ENCODE results near the gene SRGAP2C.
"Not testable (repeated sequence)": the region's sequence is repeated elsewhere in the genome, so short reads cannot be mapped to it uniquely, and the experiment has no call there.

GRCh38 chr1:121278777-121279547, 94.2 kb downstream of the SRGAP2C start:
- not testable (repeated sequence) for TF ChIP-seq POLR2A (IDR thresholded peaks at IDR 0.05)
- TF ChIP-seq, protein P1, sequence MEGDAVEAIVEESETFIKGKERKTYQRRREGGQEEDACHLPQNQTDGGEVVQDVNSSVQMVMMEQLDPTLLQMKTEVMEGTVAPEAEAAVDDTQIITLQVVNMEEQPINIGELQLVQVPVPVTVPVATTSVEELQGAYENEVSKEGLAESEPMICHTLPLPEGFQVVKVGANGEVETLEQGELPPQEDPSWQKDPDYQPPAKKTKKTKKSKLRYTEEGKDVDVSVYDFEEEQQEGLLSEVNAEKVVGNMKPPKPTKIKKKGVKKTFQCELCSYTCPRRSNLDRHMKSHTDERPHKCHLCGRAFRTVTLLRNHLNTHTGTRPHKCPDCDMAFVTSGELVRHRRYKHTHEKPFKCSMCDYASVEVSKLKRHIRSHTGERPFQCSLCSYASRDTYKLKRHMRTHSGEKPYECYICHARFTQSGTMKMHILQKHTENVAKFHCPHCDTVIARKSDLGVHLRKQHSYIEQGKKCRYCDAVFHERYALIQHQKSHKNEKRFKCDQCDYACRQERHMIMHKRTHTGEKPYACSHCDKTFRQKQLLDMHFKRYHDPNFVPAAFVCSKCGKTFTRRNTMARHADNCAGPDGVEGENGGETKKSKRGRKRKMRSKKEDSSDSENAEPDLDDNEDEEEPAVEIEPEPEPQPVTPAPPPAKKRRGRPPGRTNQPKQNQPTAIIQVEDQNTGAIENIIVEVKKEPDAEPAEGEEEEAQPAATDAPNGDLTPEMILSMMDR (IDR thresholded peaks at IDR 0.05 in 4 of 5, conservative IDR thresholded peaks at IDR 0.05 in 1 of 5) = not testable (repeated sequence)

Data from gastrocnemius medialis (tissue), 4 donors.